ENCODE measurements around the gene GINS1. TPM values are rescaled to one million over a fixed set of nuclear protein-coding genes. Genes with fewer than 3 reads are reported as not detected.

The GINS1 gene
- total RNA-seq, 1 donor from 2014 or later = 5.3 TPM

DNA sequence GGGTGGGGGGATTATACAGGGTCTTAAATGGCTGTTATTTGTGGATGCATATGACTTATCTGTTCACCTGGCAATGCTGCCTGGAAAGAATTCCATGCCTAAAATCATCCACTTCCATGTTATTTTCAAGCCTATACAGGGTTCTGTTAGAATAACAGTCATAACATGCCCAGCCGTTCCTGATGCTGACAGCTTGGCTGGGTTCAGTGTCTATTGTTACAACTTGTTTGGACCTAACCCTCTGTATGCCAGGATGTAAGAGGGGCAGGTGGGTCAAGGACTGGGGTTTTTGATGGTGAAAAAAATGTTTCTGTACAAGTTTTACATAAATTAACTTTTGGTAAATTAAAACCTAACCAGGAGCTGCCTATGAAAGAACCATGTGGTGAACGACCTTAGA, 79.8 kb downstream of the GINS1 start:
- Mint-ChIP-seq H3K27me3 (ENCODE audit: unreplicated experiment) (peaks cover 4% of the 10 kb centered on the region), H3K9me3 (ENCODE audit: unreplicated experiment) (peaks cover 4% of the 10 kb centered on the region), H3K4me3 (ENCODE audit: unreplicated experiment) (no peak overlapping the region), H3K4me1 (ENCODE audit: low read depth, unreplicated experiment) (peaks cover 14% of the 10 kb centered on the region), H3K27ac (ENCODE audit: unreplicated experiment) (no peak overlapping the region), H3K36me3 (ENCODE audit: unreplicated experiment) (no peaks in the 10 kb centered on the region)
- TF ChIP-seq, protein P1, sequence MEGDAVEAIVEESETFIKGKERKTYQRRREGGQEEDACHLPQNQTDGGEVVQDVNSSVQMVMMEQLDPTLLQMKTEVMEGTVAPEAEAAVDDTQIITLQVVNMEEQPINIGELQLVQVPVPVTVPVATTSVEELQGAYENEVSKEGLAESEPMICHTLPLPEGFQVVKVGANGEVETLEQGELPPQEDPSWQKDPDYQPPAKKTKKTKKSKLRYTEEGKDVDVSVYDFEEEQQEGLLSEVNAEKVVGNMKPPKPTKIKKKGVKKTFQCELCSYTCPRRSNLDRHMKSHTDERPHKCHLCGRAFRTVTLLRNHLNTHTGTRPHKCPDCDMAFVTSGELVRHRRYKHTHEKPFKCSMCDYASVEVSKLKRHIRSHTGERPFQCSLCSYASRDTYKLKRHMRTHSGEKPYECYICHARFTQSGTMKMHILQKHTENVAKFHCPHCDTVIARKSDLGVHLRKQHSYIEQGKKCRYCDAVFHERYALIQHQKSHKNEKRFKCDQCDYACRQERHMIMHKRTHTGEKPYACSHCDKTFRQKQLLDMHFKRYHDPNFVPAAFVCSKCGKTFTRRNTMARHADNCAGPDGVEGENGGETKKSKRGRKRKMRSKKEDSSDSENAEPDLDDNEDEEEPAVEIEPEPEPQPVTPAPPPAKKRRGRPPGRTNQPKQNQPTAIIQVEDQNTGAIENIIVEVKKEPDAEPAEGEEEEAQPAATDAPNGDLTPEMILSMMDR (IDR thresholded peaks at IDR 0.05; ENCODE audit: partially characterized antibody, unreplicated experiment) = no peak
- no peak for DNase-seq

DNA sequence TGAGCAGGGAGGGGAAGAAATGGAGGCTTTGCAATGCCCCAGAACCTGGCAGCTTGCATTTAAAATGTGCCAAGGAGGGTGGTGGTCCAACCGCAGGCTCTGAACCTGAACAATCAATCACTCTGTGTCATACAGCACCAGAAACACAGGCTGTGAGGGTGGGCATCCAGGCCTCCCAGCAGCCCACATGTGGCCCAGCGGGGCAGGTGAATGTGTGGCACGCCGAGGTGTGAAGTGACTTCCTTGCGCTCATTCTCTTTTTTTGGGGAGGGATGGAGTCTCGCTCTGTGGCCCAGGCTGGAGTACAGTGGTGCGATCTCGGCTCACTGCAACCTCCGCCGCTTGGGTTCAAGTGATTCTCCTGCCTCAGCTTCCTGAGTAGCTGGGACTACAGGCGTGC, 80.5 kb downstream of the GINS1 start:
- peaks cover 5% of the 10 kb centered on the region for H3K9me3 Mint-ChIP-seq (ENCODE audit: unreplicated experiment)
- no peak overlapping the region for H3K4me3 Mint-ChIP-seq (ENCODE audit: unreplicated experiment)
- H3K27me3 Mint-ChIP-seq (ENCODE audit: unreplicated experiment) = peaks cover 4% of the 10 kb centered on the region
- H3K4me1 Mint-ChIP-seq (ENCODE audit: low read depth, unreplicated experiment) = peaks cover 14% of the 10 kb centered on the region
- H3K27ac Mint-ChIP-seq (ENCODE audit: unreplicated experiment) = no peak overlapping the region
- no peaks in the 10 kb centered on the region for H3K36me3 Mint-ChIP-seq (ENCODE audit: unreplicated experiment)
- no peak for DNase-seq
- TF ChIP-seq, protein P1 (IDR thresholded peaks at IDR 0.05; ENCODE audit: partially characterized antibody, unreplicated experiment) = no peak

DNA sequence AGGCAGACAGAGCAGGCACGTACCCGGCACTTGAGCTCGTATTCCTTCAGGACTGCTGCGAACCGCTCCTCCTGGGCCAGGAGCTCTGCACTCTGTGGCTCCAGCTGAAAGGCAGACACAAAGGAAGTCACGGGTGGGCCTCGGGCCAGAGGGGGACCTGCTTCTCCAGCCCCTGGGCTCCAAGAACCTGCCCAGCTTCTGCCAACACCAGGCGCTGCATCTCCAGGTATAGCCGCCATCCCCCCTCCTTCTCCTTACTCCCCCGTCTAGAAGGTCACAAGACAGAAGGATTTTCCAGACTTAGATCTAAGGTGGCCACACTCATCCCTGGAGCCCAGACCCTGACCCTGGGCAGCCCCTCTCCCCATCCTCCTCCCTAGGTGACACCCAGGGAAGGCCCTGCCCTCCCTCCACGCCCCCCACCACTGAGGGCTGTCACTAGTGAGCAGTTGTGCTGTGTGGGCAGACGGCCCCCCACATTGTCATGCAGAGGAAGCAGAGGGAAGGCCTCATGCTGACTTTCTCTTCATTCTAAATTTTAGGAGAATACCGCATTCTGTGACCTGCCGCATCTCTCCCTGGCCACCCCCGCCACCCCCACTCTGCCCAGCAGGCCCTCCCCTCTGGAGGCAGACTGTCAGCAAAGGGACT, 81.9 kb downstream of the GINS1 start:
- Mint-ChIP-seq H3K27me3 (ENCODE audit: unreplicated experiment) (peaks cover 11% of the 10 kb centered on the region), H3K9me3 (ENCODE audit: unreplicated experiment) (peaks cover 7% of the 10 kb centered on the region), H3K4me1 (ENCODE audit: low read depth, unreplicated experiment) (peaks cover 14% of the 10 kb centered on the region), H3K36me3 (ENCODE audit: unreplicated experiment) (peaks cover 4% of the 10 kb centered on the region), H3K4me3 (ENCODE audit: unreplicated experiment) (no peak overlapping the region), H3K27ac (ENCODE audit: unreplicated experiment) (no peak overlapping the region)
- TF ChIP-seq, protein P1 (IDR thresholded peaks at IDR 0.05; ENCODE audit: partially characterized antibody, unreplicated experiment) = no peak
- no peak for DNase-seq

DNA sequence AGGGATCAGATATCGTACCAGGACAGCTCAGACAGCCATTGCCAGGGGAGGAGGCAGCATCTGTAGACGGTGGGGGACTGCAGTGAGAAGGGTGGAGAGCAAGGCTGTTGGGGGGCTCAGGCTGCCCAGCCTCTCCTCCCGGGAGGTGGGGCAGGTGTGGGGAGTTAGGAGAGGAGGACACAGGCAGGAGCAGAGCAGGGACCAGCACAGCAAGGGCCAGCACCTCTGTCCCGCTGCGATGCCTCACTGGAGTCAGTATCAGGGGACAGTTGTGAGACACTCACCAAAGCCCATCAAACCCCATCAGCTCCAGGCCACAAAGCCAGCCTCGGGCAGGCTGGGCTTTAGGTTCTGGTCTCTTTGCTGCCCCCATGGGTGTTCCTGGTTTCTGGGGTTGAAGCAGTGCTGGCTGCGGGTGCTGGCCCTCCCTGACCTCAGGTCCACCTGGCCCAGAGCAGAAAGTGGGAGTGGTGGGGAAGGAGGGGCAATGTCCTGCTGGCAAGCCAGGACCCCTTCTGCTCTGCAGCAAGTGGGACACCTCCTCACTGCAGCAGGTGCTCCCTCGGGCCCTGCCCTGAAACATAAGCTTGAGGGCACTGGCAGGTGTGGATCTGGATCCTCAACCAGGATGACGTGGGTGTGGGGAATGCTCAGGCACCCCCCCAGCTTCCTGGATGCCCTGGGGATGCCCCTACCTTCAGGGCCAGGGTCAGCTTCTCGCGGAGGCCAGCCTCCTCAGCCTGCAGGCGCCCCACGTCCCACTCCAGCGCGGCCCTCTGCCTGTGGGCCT, 83.4 kb downstream of the GINS1 start:
- Mint-ChIP-seq H3K27ac (ENCODE audit: unreplicated experiment) (no peak overlapping the region), H3K9me3 (ENCODE audit: unreplicated experiment) (peaks cover 6% of the 10 kb centered on the region), H3K4me1 (ENCODE audit: low read depth, unreplicated experiment) (peaks cover 10% of the 10 kb centered on the region), H3K27me3 (ENCODE audit: unreplicated experiment) (peaks cover 11% of the 10 kb centered on the region), H3K4me3 (ENCODE audit: unreplicated experiment) (no peak overlapping the region), H3K36me3 (ENCODE audit: unreplicated experiment) (peaks cover 4% of the 10 kb centered on the region)
- TF ChIP-seq, protein P1 (IDR thresholded peaks at IDR 0.05; ENCODE audit: partially characterized antibody, unreplicated experiment) = no peak
- DNase-seq = no peak

All from glutamatergic neuron (in vitro differentiated cells).